ENCODE results near the gene TMX2. TPM values are rescaled to one million over a fixed set of nuclear protein-coding genes. Genes with fewer than 3 reads are reported as not detected.

The TMX2 gene
- total RNA-seq, 1 donor from 2014 or later, result 59.5 TPM

DNA sequence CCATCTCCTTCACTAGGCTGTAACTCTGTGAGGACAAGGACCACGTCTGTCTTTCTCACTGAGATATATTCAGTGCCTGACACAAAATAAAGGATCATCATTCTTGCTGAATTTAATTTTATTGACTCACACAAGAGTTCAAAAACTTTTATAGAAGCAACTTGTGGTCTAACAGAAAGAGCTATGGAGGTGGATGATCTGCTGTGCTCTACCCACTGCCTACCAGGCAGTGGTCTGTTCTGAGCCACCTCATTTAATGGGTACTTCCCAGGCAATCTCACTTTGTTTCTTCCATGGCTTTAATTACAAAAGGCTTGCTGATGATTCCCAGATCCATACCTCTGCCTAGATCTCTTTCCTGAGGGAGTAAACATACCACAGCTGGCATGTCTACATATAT is 34.5 kb downstream of the TMX2 start:
- no peak overlapping the region for H3K4me3 Mint-ChIP-seq (ENCODE audit: unreplicated experiment)
- no peak overlapping the region for H3K27ac Mint-ChIP-seq (ENCODE audit: unreplicated experiment)
- H3K27me3 Mint-ChIP-seq (ENCODE audit: low read depth), result no peaks in the 10 kb centered on the region
- peaks cover 9% of the 10 kb centered on the region for H3K36me3 Mint-ChIP-seq (ENCODE audit: low read depth)
- no peaks in the 10 kb centered on the region for H3K9me3 Mint-ChIP-seq (ENCODE audit: low read depth)
- no peak for DNase-seq (ENCODE audit: low spot score)
- peaks cover 12% of the 10 kb centered on the region for H3K4me1 Mint-ChIP-seq (ENCODE audit: low read depth)
- TF ChIP-seq, protein P1, sequence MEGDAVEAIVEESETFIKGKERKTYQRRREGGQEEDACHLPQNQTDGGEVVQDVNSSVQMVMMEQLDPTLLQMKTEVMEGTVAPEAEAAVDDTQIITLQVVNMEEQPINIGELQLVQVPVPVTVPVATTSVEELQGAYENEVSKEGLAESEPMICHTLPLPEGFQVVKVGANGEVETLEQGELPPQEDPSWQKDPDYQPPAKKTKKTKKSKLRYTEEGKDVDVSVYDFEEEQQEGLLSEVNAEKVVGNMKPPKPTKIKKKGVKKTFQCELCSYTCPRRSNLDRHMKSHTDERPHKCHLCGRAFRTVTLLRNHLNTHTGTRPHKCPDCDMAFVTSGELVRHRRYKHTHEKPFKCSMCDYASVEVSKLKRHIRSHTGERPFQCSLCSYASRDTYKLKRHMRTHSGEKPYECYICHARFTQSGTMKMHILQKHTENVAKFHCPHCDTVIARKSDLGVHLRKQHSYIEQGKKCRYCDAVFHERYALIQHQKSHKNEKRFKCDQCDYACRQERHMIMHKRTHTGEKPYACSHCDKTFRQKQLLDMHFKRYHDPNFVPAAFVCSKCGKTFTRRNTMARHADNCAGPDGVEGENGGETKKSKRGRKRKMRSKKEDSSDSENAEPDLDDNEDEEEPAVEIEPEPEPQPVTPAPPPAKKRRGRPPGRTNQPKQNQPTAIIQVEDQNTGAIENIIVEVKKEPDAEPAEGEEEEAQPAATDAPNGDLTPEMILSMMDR (IDR thresholded peaks at IDR 0.05), result no peak

DNA sequence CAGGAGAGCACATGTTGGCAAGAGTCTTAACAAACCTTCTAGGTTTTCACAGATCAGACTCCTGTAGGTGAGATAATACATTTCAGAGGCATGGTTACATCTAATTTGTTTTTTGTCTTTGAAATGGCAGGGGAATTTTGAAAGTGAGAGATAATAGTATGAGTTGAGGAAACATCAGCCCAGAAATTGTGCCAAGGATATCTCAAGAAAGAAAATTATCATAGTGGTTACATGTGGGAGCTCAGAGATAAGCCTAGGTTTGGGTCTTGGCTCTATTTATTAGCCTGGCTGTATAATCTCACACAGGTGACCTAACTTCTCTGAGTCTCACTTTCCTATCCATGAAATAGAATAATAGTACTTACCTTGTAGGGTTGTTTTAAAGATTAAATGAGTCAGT is 38.8 kb downstream of the TMX2 start:
- H3K9me3 Mint-ChIP-seq (ENCODE audit: low read depth), result no peaks in the 10 kb centered on the region
- H3K36me3 Mint-ChIP-seq (ENCODE audit: low read depth), result no peaks in the 10 kb centered on the region
- TF ChIP-seq, protein P1 (IDR thresholded peaks at IDR 0.05), result no peak
- peaks cover 5% of the 10 kb centered on the region for H3K4me1 Mint-ChIP-seq (ENCODE audit: low read depth)
- no peaks in the 10 kb centered on the region for H3K27me3 Mint-ChIP-seq (ENCODE audit: low read depth)
- no peak overlapping the region for H3K27ac Mint-ChIP-seq (ENCODE audit: unreplicated experiment)
- no peak for DNase-seq (ENCODE audit: low spot score)
- no peak overlapping the region for H3K4me3 Mint-ChIP-seq (ENCODE audit: unreplicated experiment)

DNA sequence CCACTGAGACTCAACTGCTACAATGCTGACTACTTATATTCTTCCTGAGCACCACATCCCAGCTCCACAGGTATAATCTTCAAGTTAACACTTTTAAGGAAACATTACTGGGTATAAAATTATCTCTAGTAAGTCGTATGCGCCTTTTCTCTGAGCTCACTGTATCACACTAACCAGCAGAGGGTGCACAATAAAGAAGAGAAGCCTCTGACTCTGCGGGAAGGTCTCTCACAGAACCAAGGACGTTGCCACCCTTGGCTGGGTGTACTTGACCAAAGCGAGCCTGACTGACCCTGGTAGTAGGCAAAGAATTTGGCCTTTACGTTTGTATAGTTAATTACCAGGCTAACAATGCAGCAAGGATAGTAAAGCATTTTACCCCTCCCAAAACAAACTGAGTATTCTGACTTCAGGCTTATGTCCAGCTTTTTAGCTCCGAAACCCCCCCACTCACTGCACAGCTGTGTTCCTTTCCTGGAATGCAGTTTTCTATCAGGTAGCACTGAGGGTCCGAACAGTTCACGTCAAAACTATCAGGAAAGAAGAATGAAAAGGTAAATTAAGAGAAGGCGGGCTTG is 39.4 kb downstream of the TMX2 start, which contains the start of gene BTBD18:
Gene BTBD18 (minus strand): TSS at position 144 of the 578 bp plus-strand sequence. CDS start 631 bp downstream, outside the sequence.
- Mint-ChIP-seq H3K27ac (ENCODE audit: unreplicated experiment) (no peak within 1 kb of the TSS), H3K36me3 (ENCODE audit: low read depth) (no peaks in the 10 kb centered on the region), H3K4me1 (ENCODE audit: low read depth) (peaks cover 5% of the 10 kb centered on the region), H3K4me3 (ENCODE audit: unreplicated experiment) (no peak within 1 kb of the TSS), H3K27me3 (ENCODE audit: low read depth) (no peaks in the 10 kb centered on the region), H3K9me3 (ENCODE audit: low read depth) (no peaks in the 10 kb centered on the region)
- no peak for DNase-seq (ENCODE audit: low spot score)
- TF ChIP-seq, protein P1 (IDR thresholded peaks at IDR 0.05), result peak; percentile 82

DNA sequence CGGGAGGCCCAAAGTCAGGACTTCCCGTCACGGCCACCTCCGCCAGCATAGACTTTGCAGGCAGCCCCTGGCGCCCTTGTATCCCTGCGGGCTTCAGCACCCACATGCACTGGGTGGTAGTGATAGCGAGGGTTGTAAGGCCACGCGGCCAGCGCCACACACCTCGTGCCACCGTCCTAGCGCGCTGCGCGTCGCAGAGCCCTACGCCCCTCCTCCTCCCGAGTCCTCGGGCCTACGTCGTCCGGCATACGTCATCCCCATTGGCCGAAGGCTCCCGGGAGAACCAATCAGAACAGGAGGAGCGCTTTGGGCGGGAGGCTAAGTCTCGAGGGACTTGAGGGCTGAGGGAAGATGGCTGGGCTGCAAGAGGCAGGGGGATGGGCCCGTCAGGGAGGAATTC is 40.6 kb downstream of the TMX2 start:
- Mint-ChIP-seq H3K4me3 (ENCODE audit: unreplicated experiment) (no peak overlapping the region), H3K9me3 (ENCODE audit: low read depth) (no peaks in the 10 kb centered on the region), H3K4me1 (ENCODE audit: low read depth) (peaks cover 5% of the 10 kb centered on the region), H3K27me3 (ENCODE audit: low read depth) (no peaks in the 10 kb centered on the region), H3K36me3 (ENCODE audit: low read depth) (no peaks in the 10 kb centered on the region), H3K27ac (ENCODE audit: unreplicated experiment) (no peak overlapping the region)
- TF ChIP-seq, protein P1 (IDR thresholded peaks at IDR 0.05), result no peak
- no peak for DNase-seq (ENCODE audit: low spot score)

DNA sequence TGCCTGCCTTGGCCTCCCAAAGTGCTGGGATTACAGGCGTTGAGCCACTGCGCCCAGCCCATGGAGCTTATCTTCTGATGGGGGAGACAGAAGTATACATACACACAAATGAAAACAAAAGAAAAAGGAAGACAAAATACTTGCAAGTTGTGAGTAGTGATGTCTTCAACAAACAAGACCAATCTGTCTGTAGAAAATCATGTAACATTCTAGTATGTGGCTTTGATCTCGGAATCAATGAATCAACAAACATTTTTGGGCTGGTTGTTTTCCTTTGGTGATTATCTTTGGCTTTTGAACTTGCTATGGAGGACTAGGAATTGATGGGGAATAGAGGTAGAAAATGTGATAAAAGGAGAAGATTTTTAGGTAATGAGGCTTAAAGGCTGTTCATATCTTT is 45.8 kb downstream of the TMX2 start:
- Mint-ChIP-seq H3K9me3 (ENCODE audit: low read depth) (no peaks in the 10 kb centered on the region), H3K4me1 (ENCODE audit: low read depth) (peaks cover 5% of the 10 kb centered on the region), H3K27me3 (ENCODE audit: low read depth) (no peaks in the 10 kb centered on the region), H3K27ac (ENCODE audit: unreplicated experiment) (no peak overlapping the region), H3K4me3 (ENCODE audit: unreplicated experiment) (no peak overlapping the region), H3K36me3 (ENCODE audit: low read depth) (no peaks in the 10 kb centered on the region)
- DNase-seq (ENCODE audit: low spot score), result no peak
- TF ChIP-seq, protein P1 (IDR thresholded peaks at IDR 0.05), result no peak
